AG04450 (cell line): ENCODE data around the gene YARS1. TPM values are rescaled to one million over a fixed set of nuclear protein-coding genes. Genes with fewer than 3 reads are reported as not detected.

Source experiments
- CTCF ChIA-PET: fragments of 300-600, 350-600 bp; formaldehyde crosslinking; extraction: SDS; loops from one replicate; lab custom pipeline; 2022; ENCODE audit warnings: antibody characterized with exemption, inconsistent platforms; lab: Charles Lee
- POLR2A ChIA-PET: fragments of 350-600 bp; formaldehyde crosslinking; extraction: SDS; loops from one replicate; lab custom pipeline; 2021; ENCODE audit warnings: antibody characterized with exemption, inconsistent platforms; lab: Yijun Ruan, JAX
- DNase-seq: peaks from one replicate; pipeline ENCODE4 v3.0.0-alpha.2; 2011; ENCODE audit warnings: low read depth, low spot score
- H3K27ac ChIP-seq: one replicate; pipeline ENCODE4 v1.5.1; 2012; ENCODE audit warnings: low read depth, low read length, control low read depth
- H3K27me3 ChIP-seq: one replicate; pipeline ENCODE4 v1.6.0; 2012; ENCODE audit warnings: low read length; ENCODE audit not compliant: control insufficient read depth, insufficient read depth
- H3K4me3 ChIP-seq: 2 replicates; pipeline ENCODE4 v1.5.1; 2011; ENCODE audit warnings: mild to moderate bottlenecking, low read depth, low read length, control low read depth
- H3K9me3 ChIP-seq: 2 replicates; pipeline ENCODE4 v1.5.1; 2012; ENCODE audit warnings: low read length; ENCODE audit not compliant: control insufficient read depth, insufficient read depth
- polyA plus RNA-seq: library from polyadenylated mRNA; depleted of rRNA; stranded (reverse); fragments of >200 nt; gene quantifications from 2 replicates; pipeline ENCODE4 v1.2.3, GENCODE V29; 2011
- TF ChIP-seq, protein P1 (sequence below): IDR thresholded peaks from 2 replicates; pipeline ENCODE4 v1.5.1; 2011; ENCODE audit warnings: low read depth, low read length, control low read depth, inconsistent platforms

YARS1 gene
- polyA plus RNA-seq, 1 experiment: 105 TPM

GRCh38 chr1:32830092-32830852 lies 13.1 kb upstream of the YARS1 start:
- ChIA-PET POLR2A (no interaction called here), CTCF (no interaction called here)
- Histone ChIP-seq H3K4me3 (no peak overlapping the region), H3K27ac (no peak overlapping the region), H3K27me3 (no peaks in the 10 kb centered on the region), H3K9me3 (no peaks in the 10 kb centered on the region)
- no peak for DNase-seq
- TF ChIP-seq, protein P1, sequence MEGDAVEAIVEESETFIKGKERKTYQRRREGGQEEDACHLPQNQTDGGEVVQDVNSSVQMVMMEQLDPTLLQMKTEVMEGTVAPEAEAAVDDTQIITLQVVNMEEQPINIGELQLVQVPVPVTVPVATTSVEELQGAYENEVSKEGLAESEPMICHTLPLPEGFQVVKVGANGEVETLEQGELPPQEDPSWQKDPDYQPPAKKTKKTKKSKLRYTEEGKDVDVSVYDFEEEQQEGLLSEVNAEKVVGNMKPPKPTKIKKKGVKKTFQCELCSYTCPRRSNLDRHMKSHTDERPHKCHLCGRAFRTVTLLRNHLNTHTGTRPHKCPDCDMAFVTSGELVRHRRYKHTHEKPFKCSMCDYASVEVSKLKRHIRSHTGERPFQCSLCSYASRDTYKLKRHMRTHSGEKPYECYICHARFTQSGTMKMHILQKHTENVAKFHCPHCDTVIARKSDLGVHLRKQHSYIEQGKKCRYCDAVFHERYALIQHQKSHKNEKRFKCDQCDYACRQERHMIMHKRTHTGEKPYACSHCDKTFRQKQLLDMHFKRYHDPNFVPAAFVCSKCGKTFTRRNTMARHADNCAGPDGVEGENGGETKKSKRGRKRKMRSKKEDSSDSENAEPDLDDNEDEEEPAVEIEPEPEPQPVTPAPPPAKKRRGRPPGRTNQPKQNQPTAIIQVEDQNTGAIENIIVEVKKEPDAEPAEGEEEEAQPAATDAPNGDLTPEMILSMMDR: no peak

DNA sequence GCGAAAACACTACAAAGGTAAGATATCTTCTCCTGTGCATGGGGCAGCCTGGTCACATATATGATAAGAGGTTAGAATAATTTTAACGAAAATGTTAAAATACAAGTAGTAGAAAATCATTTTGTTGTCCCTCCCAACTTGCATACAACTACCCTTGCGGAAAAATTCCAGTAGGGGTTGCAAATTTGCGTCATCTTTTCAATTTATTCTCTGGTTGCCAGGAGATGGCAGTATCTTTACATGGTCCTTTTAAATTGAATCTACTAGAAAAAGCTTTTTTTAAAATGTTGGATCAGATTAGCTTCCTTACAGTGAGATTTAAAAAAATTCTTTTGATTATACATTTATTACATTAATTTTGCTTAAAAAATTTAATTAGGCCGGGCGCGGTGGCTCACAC lies 11.2 kb upstream of the YARS1 start:
- Histone ChIP-seq H3K27ac (no peak overlapping the region), H3K27me3 (no peaks in the 10 kb centered on the region), H3K4me3 (no peak overlapping the region), H3K9me3 (no peaks in the 10 kb centered on the region)
- ChIA-PET POLR2A (no interaction called here), CTCF (interaction anchor here (0.6 to 1.5 kb wide), 4 partner anchors 43 to 257 kb away, joined by 3 to 6 read pairs (median 4); no protein-coding TSS in a partner anchor)
- no peak for DNase-seq
- TF ChIP-seq, protein P1: peak; percentile 21; the same call in 1 of the 2 replicates

GRCh38 chr1:32825181-32825580 lies 8.0 kb upstream of the YARS1 start:
- TF ChIP-seq, protein P1: no peak
- no peak overlapping the region for H3K27ac ChIP-seq
- H3K4me3 ChIP-seq: no peak overlapping the region
- H3K9me3 ChIP-seq: no peaks in the 10 kb centered on the region
- DNase-seq: no peak
- ChIA-PET CTCF (no interaction called here), POLR2A (no interaction called here)
- H3K27me3 ChIP-seq: no peaks in the 10 kb centered on the region

DNA sequence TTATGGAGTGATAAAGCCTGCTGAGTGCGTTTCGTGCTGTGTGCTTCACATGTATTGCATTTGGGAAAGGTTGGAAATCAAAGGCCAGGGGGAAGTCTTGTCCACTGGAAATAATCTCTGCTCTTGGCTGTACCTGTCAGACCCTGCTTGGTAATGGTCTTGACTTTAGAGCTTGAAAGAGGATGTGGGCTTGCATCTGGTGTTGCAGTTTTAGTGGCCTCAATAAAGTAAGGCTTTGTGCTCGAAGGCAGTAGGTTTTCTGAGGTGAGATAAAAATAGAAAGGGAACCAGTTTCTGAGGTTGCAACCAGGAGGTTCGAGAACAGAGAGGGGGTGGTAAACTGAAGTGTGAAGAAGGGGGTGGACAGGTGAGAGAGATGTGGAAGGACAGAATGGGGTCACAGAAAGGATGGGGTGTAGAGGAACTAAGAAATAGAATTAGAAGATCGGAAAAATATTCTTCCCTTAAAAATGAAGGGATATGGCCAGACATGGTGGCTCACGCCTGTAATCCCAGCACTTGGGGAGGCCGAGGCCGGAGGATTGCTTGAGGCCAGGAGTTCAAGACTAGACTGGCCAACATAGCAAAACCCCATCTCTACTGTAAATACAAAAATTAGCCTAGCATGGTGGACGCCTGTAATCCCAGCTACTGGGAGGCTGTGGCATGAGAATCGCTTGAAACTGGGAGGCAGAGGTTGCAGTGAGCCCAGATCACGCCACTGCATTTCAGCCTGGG lies 1.8 kb upstream of the YARS1 start:
- DNase-seq: no peak
- H3K9me3 ChIP-seq: no peaks in the 10 kb centered on the region; the same call in 1 of the 2 replicates
- H3K27me3 ChIP-seq: no peaks in the 10 kb centered on the region
- peak overlapping the region; percentile 98 for H3K4me3 ChIP-seq
- ChIA-PET POLR2A (no interaction called here), CTCF (interaction anchor here (0.7 kb wide), 1 partner anchor 251 kb away, joined by 6 read pairs; no protein-coding TSS in a partner anchor)
- TF ChIP-seq, protein P1: no peak
- H3K27ac ChIP-seq: no peak overlapping the region
